Neural progenitor cell (in vitro differentiated cells): ENCODE measurements around the gene CUTC. TPM values are rescaled to one million over a fixed set of nuclear protein-coding genes. Genes with fewer than 3 reads are reported as not detected.
"Not testable (repeated sequence)": the region's sequence is repeated elsewhere in the genome, so short reads cannot be mapped to it uniquely, and the experiment has no call there.

Experiments used
- DNase-seq: peaks from one replicate; pipeline ENCODE4 v3.0.0-alpha.2; 2016; ENCODE audit warnings: low spot score
- H2AFZ ChIP-seq: fragments of 200-600 bp; sonication (generic); replicated peaks from 2 replicates; pipeline ENCODE4 v1.6.1; 2016; ENCODE audit warnings: antibody characterized with exemption
- H3F3A ChIP-seq: fragments of 200-600 bp; sonication (generic); 2 replicates; pipeline ENCODE4 v1.6.1; 2016; ENCODE audit warnings: antibody characterized with exemption, low read depth
- H3K27ac ChIP-seq: fragments of 200-600 bp; sonication (generic); 2 replicates; pipeline ENCODE4 v1.5.1; 2016; ENCODE audit warnings: mild to moderate bottlenecking
- H3K27me3 ChIP-seq: fragments of 200-600 bp; sonication (generic); 2 replicates; pipeline ENCODE4 v1.6.1; 2016; ENCODE audit warnings: mild to moderate bottlenecking, moderate library complexity
- H3K36me3 ChIP-seq: fragments of 200-600 bp; sonication (generic); 2 replicates; pipeline ENCODE4 v1.5.1; 2016
- H3K4me1 ChIP-seq: fragments of 200-600 bp; sonication (generic); 2 replicates; pipeline ENCODE4 v1.6.1; 2016; ENCODE audit warnings: mixed run types
- H3K4me2 ChIP-seq: fragments of 200-600 bp; sonication (generic); 2 replicates; pipeline ENCODE4 v1.6.1; 2016
- H3K4me3 ChIP-seq: fragments of 200-600 bp; sonication (generic); 2 replicates; pipeline ENCODE4 v1.5.1; 2016
- H3K79me2 ChIP-seq: fragments of 200-600 bp; sonication (generic); 2 replicates; pipeline ENCODE4 v1.6.1; 2016; ENCODE audit warnings: low read depth
- H3K9ac ChIP-seq: fragments of 200-600 bp; sonication (generic); 2 replicates; pipeline ENCODE4 v1.6.1; 2016
- H3K9me3 ChIP-seq: fragments of 200-600 bp; sonication (generic); 2 replicates; pipeline ENCODE4 v1.5.1; 2016; ENCODE audit warnings: low read depth
- H4K20me1 ChIP-seq: fragments of 200-600 bp; sonication (generic); 2 replicates; pipeline ENCODE4 v1.6.1; 2016; ENCODE audit warnings: low read depth
- H3K27ac Mint-ChIP-seq: 3 replicates; pipeline ENCODE4 v1.8.0; 2021; ENCODE audit warnings: mixed read lengths
- H3K27me3 Mint-ChIP-seq: 2 replicates; pipeline ENCODE4 v1.8.0; 2022; ENCODE audit warnings: low read depth, mild to moderate bottlenecking, inconsistent platforms, moderate library complexity, mixed read lengths; ENCODE audit not compliant: insufficient read depth
- H3K36me3 Mint-ChIP-seq: 3 replicates; pipeline ENCODE4 v1.8.0; 2021; ENCODE audit warnings: mixed read lengths
- H3K4me1 Mint-ChIP-seq: 3 replicates; pipeline ENCODE4 v1.8.0; 2021; ENCODE audit warnings: mixed read lengths
- H3K4me3 Mint-ChIP-seq: 3 replicates; pipeline ENCODE4 v1.8.0; 2021; ENCODE audit warnings: mild to moderate bottlenecking, moderate library complexity, mixed read lengths
- H3K9me3 Mint-ChIP-seq: 3 replicates; pipeline ENCODE4 v1.8.0; 2020; ENCODE audit warnings: mixed read lengths
- CTCF ChIP-seq: fragments of 200-600 bp; sonication (generic); IDR thresholded peaks from 2 replicates; pipeline ENCODE4 v1.5.1; 2017; ENCODE audit warnings: antibody characterized with exemption, mild to moderate bottlenecking
- EZH2 ChIP-seq: fragments of 200-600 bp; sonication (generic); IDR thresholded peaks from 2 replicates; pipeline ENCODE4 v1.6.1; 2017; ENCODE audit warnings: antibody characterized with exemption, mild to moderate bottlenecking, moderate library complexity
- EZH2phosphoT487 ChIP-seq: fragments of 200-600 bp; sonication (generic); IDR thresholded peaks from 2 replicates; pipeline ENCODE4 v1.6.1; 2017; ENCODE audit warnings: antibody characterized with exemption
- total RNA-seq: library from RNA; depleted of rRNA; stranded (reverse); fragments of >200 nt; gene quantifications from 2 replicates; pipeline ENCODE4 v1.2.3, GENCODE V29; 2015; ENCODE audit warnings: low replicate concordance

CUTC gene
- total RNA-seq, 1 donor from 2014 or later = 36.1 TPM

- no peaks in the 10 kb centered on the region for H3F3A ChIP-seq
- no peaks in the 10 kb centered on the region for H3K27me3 ChIP-seq
- H3K9me3 Mint-ChIP-seq = peaks cover 18% of the 10 kb centered on the region
- no peak for DNase-seq
- no peak overlapping the region for H3K9ac ChIP-seq
- H3K4me2 ChIP-seq = no peak overlapping the region
- peaks cover 30% of the 10 kb centered on the region for H3K36me3 ChIP-seq
- no peak overlapping the region for H3K4me3 ChIP-seq
- H4K20me1 ChIP-seq = no peaks in the 10 kb centered on the region
- H2AFZ ChIP-seq = no peak overlapping the region
- no peaks in the 10 kb centered on the region for H3K27me3 Mint-ChIP-seq
- no peaks in the 10 kb centered on the region for H3K9me3 ChIP-seq
- no peak overlapping the region for H3K27ac ChIP-seq
- no peaks in the 10 kb centered on the region for H3K4me1 ChIP-seq
- H3K4me1 Mint-ChIP-seq = no peaks in the 10 kb centered on the region
- peaks cover 3% of the 10 kb centered on the region for H3K79me2 ChIP-seq
- TF ChIP-seq CTCF = no peak
- no peak for TF ChIP-seq EZH2phosphoT487
- TF ChIP-seq EZH2 = no peak
- H3K36me3 Mint-ChIP-seq = peaks cover 50% of the 10 kb centered on the region
- no peak overlapping the region for H3K27ac Mint-ChIP-seq
- no peak overlapping the region for H3K4me3 Mint-ChIP-seq
Observed at GRCh38 chr10:99742254-99742653, 10.2 kb downstream of the CUTC start.

GRCh38 chr10:99742701-99743100, 10.7 kb downstream of the CUTC start:
- Histone ChIP-seq H3K4me1 (no peaks in the 10 kb centered on the region), H3K36me3 (peaks cover 33% of the 10 kb centered on the region), H3K4me2 (no peak overlapping the region), H3K9me3 (no peaks in the 10 kb centered on the region), H3F3A (no peaks in the 10 kb centered on the region), H3K4me3 (no peak overlapping the region), H4K20me1 (no peaks in the 10 kb centered on the region), H3K27ac (no peak overlapping the region), H3K27me3 (no peaks in the 10 kb centered on the region), H3K79me2 (peaks cover 3% of the 10 kb centered on the region), H3K9ac (no peak overlapping the region), H2AFZ (no peak overlapping the region)
- H3K27me3 Mint-ChIP-seq = no peaks in the 10 kb centered on the region
- H3K36me3 Mint-ChIP-seq = peaks cover 45% of the 10 kb centered on the region
- H3K27ac Mint-ChIP-seq = no peak overlapping the region
- TF ChIP-seq EZH2 (no peak), CTCF (no peak), EZH2phosphoT487 (no peak)
- H3K9me3 Mint-ChIP-seq = peaks cover 18% of the 10 kb centered on the region
- DNase-seq = no peak
- no peak overlapping the region for H3K4me3 Mint-ChIP-seq
- H3K4me1 Mint-ChIP-seq = no peaks in the 10 kb centered on the region

- peaks cover 18% of the 10 kb centered on the region for H3K9me3 Mint-ChIP-seq
- Histone ChIP-seq H3K27me3 (no peaks in the 10 kb centered on the region), H4K20me1 (no peaks in the 10 kb centered on the region), H3K27ac (no peak overlapping the region), H3K4me1 (no peaks in the 10 kb centered on the region), H2AFZ (no peak overlapping the region), H3K9me3 (no peaks in the 10 kb centered on the region), H3K79me2 (peaks cover 3% of the 10 kb centered on the region), H3K4me3 (no peak overlapping the region), H3K9ac (no peak overlapping the region), H3K4me2 (no peak overlapping the region), H3F3A (no peaks in the 10 kb centered on the region), H3K36me3 (peaks cover 37% of the 10 kb centered on the region)
- no peak overlapping the region for H3K27ac Mint-ChIP-seq
- no peak overlapping the region for H3K4me3 Mint-ChIP-seq
- no peaks in the 10 kb centered on the region for H3K27me3 Mint-ChIP-seq
- H3K36me3 Mint-ChIP-seq = peaks cover 45% of the 10 kb centered on the region
- DNase-seq = no peak
- TF ChIP-seq EZH2 (no peak), CTCF (no peak), EZH2phosphoT487 (no peak)
- no peaks in the 10 kb centered on the region for H3K4me1 Mint-ChIP-seq
Observed at GRCh38 chr10:99743841-99744240, 11.8 kb downstream of the CUTC start.

- H3K4me3 Mint-ChIP-seq, H2AFZ ChIP-seq, H3K27ac Mint-ChIP-seq, H3K4me2 ChIP-seq, H3K4me3 ChIP-seq, H3K9ac ChIP-seq, H3F3A ChIP-seq, H3K4me1 ChIP-seq, H3K9me3 ChIP-seq, H3K27me3 ChIP-seq, DNase-seq, H3K27ac ChIP-seq, H3K79me2 ChIP-seq, H3K4me1 Mint-ChIP-seq, H3K27me3 Mint-ChIP-seq, H4K20me1 ChIP-seq, H3K9me3 Mint-ChIP-seq: not testable (repeated sequence)
- peaks cover 27% of the 10 kb centered on the region for H3K36me3 Mint-ChIP-seq
- H3K36me3 ChIP-seq = peaks cover 26% of the 10 kb centered on the region
Observed at GRCh38 chr10:99746166-99746565, 14.1 kb downstream of the CUTC start.
